PC-9 (cell line): ENCODE measurements around the gene FANK1. TPM values are rescaled to one million over a fixed set of nuclear protein-coding genes. Genes with fewer than 3 reads are reported as not detected.

Experiments used
- BruUV-seq: library from RNA; stranded (reverse); fragments of 400-500 nt; replicated peaks from 2 replicates; lab custom pipeline; 2021; lab: Mats Ljungman, UMichigan
- CTCF ChIA-PET: fragments of 300-600 bp; sonication (Branson Sonifier 250); formaldehyde crosslinking; loops from one replicate; lab custom pipeline; 2022; ENCODE audit warnings: antibody characterized with exemption; lab: Charles Lee
- POLR2A ChIA-PET: fragments of 300-600 bp; sonication (Branson Sonifier 250); formaldehyde crosslinking; loops from one replicate; lab custom pipeline; 2022; ENCODE audit warnings: antibody characterized with exemption; ENCODE audit not compliant: unreplicated experiment; lab: Charles Lee
- DNase-seq, 2 experiments: peaks; one replicate each; pipeline versions ENCODE4 v3.0.0 to v3.0.0-alpha.2; 2015 to 2022; ENCODE audit warnings: mixed read lengths in 1 of 2
- H2AFZ ChIP-seq: fragments of 200-600 bp; sonication (generic); 2 replicates; pipeline ENCODE4 v1.8.1; 2017; ENCODE audit warnings: antibody characterized with exemption
- H3F3A ChIP-seq: fragments of 200-600 bp; sonication (generic); 2 replicates; pipeline ENCODE4 v1.8.1; 2017; ENCODE audit warnings: antibody characterized with exemption, mild to moderate bottlenecking, low read depth; ENCODE audit not compliant: insufficient read depth
- H3K27ac ChIP-seq: fragments of 200-600 bp; sonication (generic); 2 replicates; pipeline ENCODE4 v1.6.1; 2016; ENCODE audit warnings: mixed run types
- H3K27me3 ChIP-seq: fragments of 200-600 bp; sonication (generic); 2 replicates; pipeline ENCODE4 v1.6.1; 2016; ENCODE audit warnings: low read depth, mixed run types; ENCODE audit not compliant: insufficient read depth
- H3K36me3 ChIP-seq: fragments of 200-600 bp; sonication (generic); 2 replicates; pipeline ENCODE4 v1.6.1; 2016; ENCODE audit warnings: low read depth, mixed run types
- H3K4me1 ChIP-seq: fragments of 200-600 bp; sonication (generic); replicated peaks from 2 replicates; pipeline ENCODE4 v1.6.1; 2016; ENCODE audit warnings: mixed run types; ENCODE audit not compliant: insufficient read depth
- H3K4me2 ChIP-seq: fragments of 200-600 bp; sonication (generic); 2 replicates; pipeline ENCODE4 v1.6.1; 2017; ENCODE audit warnings: mixed run types
- H3K4me3 ChIP-seq: fragments of 200-600 bp; sonication (generic); 2 replicates; pipeline ENCODE4 v1.6.1; 2016; ENCODE audit warnings: mixed run types
- H3K79me2 ChIP-seq: fragments of 200-600 bp; sonication (generic); 2 replicates; pipeline ENCODE4 v1.6.1; 2017; ENCODE audit warnings: low read depth, mixed run types
- H3K9me2 ChIP-seq: fragments of 200-600 bp; sonication (generic); 2 replicates; pipeline ENCODE4 v1.8.1; 2017; ENCODE audit warnings: mild to moderate bottlenecking; ENCODE audit not compliant: insufficient read depth
- H3K9me3 ChIP-seq: fragments of 200-600 bp; sonication (generic); 2 replicates; pipeline ENCODE4 v1.8.1; 2016; ENCODE audit warnings: low read depth; ENCODE audit not compliant: insufficient read depth
- H4K20me1 ChIP-seq: fragments of 200-600 bp; sonication (generic); 2 replicates; pipeline ENCODE4 v1.8.1; 2017; ENCODE audit not compliant: insufficient read depth
- EZH2 ChIP-seq: fragments of 200-600 bp; sonication (generic); IDR thresholded peaks from 2 replicates; pipeline ENCODE4 v1.8.0; 2017; ENCODE audit warnings: antibody characterized with exemption, low read depth
- intact Hi-C: fragments of 100-400 bp; cut with micrococcal nuclease; formaldehyde crosslinking; loops from one replicate; pipeline ENCODE4 v1.10.0; 2022; ENCODE audit not compliant: unreplicated experiment
- total RNA-seq: library from RNA; stranded (reverse); gene quantifications from 2 replicates; pipeline ENCODE4 v1.2.3, GENCODE V29; 2021
- TF ChIP-seq, protein P1 (sequence below): fragments of 200-600 bp; sonication (generic); conservative IDR thresholded peaks from 2 replicates; pipeline ENCODE4 v1.6.1; 2017; ENCODE audit warnings: mixed run types, antibody characterized with exemption, mild to moderate bottlenecking, moderate library complexity

FANK1 gene
- total RNA-seq, 1 experiment from 2014 or later, result 21.4 TPM

GRCh38 chr10:126004752-126005151 is 108.4 kb downstream of the FANK1 start:
- ChIA-PET CTCF (no interaction called here), POLR2A (no interaction called here)
- H3K4me3 ChIP-seq, result no peak overlapping the region
- no peaks in the 10 kb centered on the region for H3K36me3 ChIP-seq
- no peaks in the 10 kb centered on the region for H3F3A ChIP-seq
- H3K79me2 ChIP-seq, result no peaks in the 10 kb centered on the region
- H3K9me2 ChIP-seq, result no peaks in the 10 kb centered on the region
- intact Hi-C loops, result no loop called here
- BruUV-seq, result no TSS peak
- no peaks in the 10 kb centered on the region for H3K9me3 ChIP-seq
- H3K4me2 ChIP-seq, result no peak overlapping the region
- no peak overlapping the region for H2AFZ ChIP-seq
- no peaks in the 10 kb centered on the region for H4K20me1 ChIP-seq
- TF ChIP-seq, protein P1, sequence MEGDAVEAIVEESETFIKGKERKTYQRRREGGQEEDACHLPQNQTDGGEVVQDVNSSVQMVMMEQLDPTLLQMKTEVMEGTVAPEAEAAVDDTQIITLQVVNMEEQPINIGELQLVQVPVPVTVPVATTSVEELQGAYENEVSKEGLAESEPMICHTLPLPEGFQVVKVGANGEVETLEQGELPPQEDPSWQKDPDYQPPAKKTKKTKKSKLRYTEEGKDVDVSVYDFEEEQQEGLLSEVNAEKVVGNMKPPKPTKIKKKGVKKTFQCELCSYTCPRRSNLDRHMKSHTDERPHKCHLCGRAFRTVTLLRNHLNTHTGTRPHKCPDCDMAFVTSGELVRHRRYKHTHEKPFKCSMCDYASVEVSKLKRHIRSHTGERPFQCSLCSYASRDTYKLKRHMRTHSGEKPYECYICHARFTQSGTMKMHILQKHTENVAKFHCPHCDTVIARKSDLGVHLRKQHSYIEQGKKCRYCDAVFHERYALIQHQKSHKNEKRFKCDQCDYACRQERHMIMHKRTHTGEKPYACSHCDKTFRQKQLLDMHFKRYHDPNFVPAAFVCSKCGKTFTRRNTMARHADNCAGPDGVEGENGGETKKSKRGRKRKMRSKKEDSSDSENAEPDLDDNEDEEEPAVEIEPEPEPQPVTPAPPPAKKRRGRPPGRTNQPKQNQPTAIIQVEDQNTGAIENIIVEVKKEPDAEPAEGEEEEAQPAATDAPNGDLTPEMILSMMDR, result no peak
- no peak for TF ChIP-seq EZH2
- H3K27ac ChIP-seq, result no peak overlapping the region
- no peak for DNase-seq
- H3K27me3 ChIP-seq, result no peaks in the 10 kb centered on the region
- H3K4me1 ChIP-seq, result no peaks in the 10 kb centered on the region

- DNase-seq, result no peak
- intact Hi-C loops, result no loop called here
- TF ChIP-seq, protein P1, result no peak
- TF ChIP-seq EZH2, result no peak
- Histone ChIP-seq H3K4me1 (no peaks in the 10 kb centered on the region), H2AFZ (no peak overlapping the region), H3K9me3 (no peaks in the 10 kb centered on the region), H3K79me2 (no peaks in the 10 kb centered on the region), H4K20me1 (no peaks in the 10 kb centered on the region), H3K4me2 (no peak overlapping the region), H3K9me2 (no peaks in the 10 kb centered on the region), H3F3A (no peaks in the 10 kb centered on the region), H3K27me3 (no peaks in the 10 kb centered on the region), H3K4me3 (no peak overlapping the region), H3K36me3 (no peaks in the 10 kb centered on the region), H3K27ac (no peak overlapping the region)
- POLR2A ChIA-PET, result no interaction called here
- no TSS peak for BruUV-seq
- CTCF ChIA-PET, result no interaction called here
These were observed 109.9 kb downstream of the FANK1 start for GRCh38 chr10:126006264-126006663.

- ChIA-PET POLR2A (no interaction called here), CTCF (no interaction called here)
- no peak for DNase-seq
- Histone ChIP-seq H3K9me3 (no peaks in the 10 kb centered on the region), H3K4me3 (no peak overlapping the region), H3K4me1 (no peaks in the 10 kb centered on the region), H3F3A (no peaks in the 10 kb centered on the region), H3K27ac (no peak overlapping the region), H2AFZ (no peak overlapping the region), H3K9me2 (no peaks in the 10 kb centered on the region), H3K27me3 (no peaks in the 10 kb centered on the region), H3K4me2 (no peak overlapping the region), H4K20me1 (no peaks in the 10 kb centered on the region), H3K36me3 (no peaks in the 10 kb centered on the region), H3K79me2 (no peaks in the 10 kb centered on the region)
- no TSS peak for BruUV-seq
- intact Hi-C loops, result no loop called here
- no peak for TF ChIP-seq EZH2
- TF ChIP-seq, protein P1, result no peak
These were observed 110.5 kb downstream of the FANK1 start for GRCh38 chr10:126006906-126007305.
